ENCODE measurements around the gene SLC38A1.
A peak's percentile ranks its signal among the peaks of the same experiment; 100 is the strongest.
"Not testable (repeated sequence)": the region's sequence is repeated elsewhere in the genome, so short reads cannot be mapped to it uniquely, and the experiment has no call there.

SLC38A1 gene

DNA sequence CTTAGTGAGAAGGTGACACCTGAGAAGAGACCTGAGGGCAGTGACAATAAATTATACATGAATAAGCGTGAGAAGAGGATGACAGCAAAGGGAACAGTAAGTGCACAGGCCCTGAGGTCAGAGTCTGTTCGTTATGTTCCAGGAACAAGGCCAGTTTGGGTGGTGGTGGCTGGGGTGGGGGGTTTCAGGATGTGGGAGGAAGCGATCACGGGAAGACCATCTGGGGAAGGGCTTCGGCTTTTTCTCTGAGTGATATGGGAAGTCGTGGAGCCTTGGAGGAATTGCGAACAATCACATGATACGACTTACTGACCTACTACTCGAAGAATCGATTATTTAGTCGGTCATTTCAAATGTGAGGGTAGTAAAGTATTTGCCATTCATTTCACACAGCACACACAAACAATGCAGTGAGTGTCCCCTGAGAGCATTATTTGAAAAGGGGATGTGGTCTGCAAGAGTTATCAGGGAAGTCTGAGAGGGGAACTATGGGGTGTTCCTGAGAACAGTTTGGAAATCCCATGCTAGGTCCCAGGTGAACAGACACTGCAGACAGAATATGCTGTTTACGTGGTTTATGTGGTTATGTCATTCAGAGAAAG, 94.7 kb downstream of the SLC38A1 start:
- peak; percentile 15 for DNase-seq (ENCODE audit: low spot score)
- TF ChIP-seq, protein P1, sequence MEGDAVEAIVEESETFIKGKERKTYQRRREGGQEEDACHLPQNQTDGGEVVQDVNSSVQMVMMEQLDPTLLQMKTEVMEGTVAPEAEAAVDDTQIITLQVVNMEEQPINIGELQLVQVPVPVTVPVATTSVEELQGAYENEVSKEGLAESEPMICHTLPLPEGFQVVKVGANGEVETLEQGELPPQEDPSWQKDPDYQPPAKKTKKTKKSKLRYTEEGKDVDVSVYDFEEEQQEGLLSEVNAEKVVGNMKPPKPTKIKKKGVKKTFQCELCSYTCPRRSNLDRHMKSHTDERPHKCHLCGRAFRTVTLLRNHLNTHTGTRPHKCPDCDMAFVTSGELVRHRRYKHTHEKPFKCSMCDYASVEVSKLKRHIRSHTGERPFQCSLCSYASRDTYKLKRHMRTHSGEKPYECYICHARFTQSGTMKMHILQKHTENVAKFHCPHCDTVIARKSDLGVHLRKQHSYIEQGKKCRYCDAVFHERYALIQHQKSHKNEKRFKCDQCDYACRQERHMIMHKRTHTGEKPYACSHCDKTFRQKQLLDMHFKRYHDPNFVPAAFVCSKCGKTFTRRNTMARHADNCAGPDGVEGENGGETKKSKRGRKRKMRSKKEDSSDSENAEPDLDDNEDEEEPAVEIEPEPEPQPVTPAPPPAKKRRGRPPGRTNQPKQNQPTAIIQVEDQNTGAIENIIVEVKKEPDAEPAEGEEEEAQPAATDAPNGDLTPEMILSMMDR (IDR thresholded peaks at IDR 0.05; ENCODE audit: extremely low read depth, missing control alignments) = no peak

DNA sequence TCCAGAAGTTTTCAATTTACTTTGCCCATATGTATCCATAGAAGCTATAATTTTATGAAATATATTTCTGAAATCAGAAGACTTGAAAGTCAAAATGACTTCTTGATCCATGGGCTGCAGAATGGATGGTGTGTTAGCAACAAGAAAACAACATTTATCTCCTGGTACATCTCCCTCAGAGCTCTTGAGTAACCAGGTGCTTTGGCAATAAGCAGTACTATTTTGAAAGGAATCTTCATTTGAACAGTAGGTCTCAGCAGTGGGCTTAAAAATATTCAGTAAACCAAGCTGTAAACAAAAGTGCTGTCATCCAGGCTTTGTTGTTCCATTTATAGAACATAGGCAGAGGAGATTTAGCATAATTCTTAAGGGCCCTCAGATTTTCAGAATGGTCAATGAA, 100.4 kb downstream of the SLC38A1 start:
- DNase-seq (ENCODE audit: low spot score) = no peak
- TF ChIP-seq, protein P1 (IDR thresholded peaks at IDR 0.05; ENCODE audit: extremely low read depth, missing control alignments) = no peak

DNA sequence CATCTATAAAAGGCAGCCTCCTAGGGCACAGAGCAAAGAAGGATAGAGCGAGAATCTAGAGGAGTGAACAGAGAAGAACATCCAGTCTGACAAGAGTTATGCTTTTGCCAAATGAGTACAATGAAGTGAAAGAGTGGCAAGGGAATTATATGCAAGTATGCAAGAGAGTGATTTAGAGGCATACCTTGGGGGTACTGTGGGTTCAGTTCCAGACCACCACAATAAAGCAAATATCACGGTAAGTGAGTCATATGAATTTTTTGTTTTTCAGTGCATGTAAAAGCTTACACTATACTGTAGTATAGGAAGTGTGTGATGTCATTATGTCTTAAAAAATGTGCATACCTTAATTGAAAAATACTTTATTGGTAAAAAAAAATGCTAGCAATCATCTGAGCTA, 101.4 kb downstream of the SLC38A1 start:
- TF ChIP-seq, protein P1 (IDR thresholded peaks at IDR 0.05; ENCODE audit: extremely low read depth, missing control alignments) = no peak
- DNase-seq (ENCODE audit: low spot score) = no peak

DNA sequence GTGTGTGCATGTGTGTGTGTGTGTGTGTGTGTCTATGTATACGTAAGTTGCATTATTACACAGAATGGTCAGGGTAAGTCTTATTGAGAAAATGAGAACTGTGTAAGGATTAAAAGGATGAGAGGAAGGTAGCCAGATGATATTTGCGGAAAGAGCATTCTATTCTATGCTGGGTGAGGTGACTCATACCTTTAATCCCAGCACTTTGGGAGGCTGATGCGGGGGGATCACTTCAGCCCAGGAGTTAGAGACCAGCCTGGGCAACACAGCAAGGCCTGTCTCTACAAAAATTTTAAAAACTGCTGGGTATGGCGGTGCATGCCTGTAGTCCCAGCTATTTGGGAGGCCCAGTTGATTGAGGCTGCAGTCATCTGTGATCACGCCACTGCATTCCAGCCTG, 103.7 kb downstream of the SLC38A1 start:
- DNase-seq (ENCODE audit: low spot score) = no peak
- TF ChIP-seq, protein P1 (IDR thresholded peaks at IDR 0.05; ENCODE audit: extremely low read depth, missing control alignments) = no peak

DNA sequence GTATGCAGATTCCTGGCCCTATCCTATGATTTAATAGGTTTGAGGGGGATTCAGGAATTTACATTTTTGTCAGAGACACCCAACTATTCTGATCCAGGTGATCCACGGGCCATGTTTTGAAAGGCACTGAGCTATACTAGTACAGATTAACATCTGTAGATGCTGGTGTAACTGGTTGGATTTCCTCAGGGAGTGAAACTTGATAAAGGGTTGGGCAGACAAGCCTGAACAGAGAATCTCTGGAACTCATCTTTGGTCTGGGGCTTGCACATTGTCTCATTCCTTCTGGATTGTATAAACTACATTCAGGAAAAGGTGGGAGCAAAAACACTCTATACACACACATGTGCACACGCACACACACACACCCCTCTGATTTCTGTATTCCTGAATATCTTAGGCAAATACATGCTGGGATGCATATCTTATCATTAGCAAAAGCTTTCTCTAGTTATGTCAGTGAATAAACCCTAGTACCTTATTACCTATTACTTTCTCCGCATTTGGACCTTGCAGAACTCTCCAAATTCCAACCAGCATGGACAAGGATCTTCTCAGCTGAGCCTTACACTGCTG, 104.6 kb downstream of the SLC38A1 start:
- DNase-seq (ENCODE audit: low spot score) = no peak
- TF ChIP-seq, protein P1 (IDR thresholded peaks at IDR 0.05; ENCODE audit: extremely low read depth, missing control alignments) = no peak

DNA sequence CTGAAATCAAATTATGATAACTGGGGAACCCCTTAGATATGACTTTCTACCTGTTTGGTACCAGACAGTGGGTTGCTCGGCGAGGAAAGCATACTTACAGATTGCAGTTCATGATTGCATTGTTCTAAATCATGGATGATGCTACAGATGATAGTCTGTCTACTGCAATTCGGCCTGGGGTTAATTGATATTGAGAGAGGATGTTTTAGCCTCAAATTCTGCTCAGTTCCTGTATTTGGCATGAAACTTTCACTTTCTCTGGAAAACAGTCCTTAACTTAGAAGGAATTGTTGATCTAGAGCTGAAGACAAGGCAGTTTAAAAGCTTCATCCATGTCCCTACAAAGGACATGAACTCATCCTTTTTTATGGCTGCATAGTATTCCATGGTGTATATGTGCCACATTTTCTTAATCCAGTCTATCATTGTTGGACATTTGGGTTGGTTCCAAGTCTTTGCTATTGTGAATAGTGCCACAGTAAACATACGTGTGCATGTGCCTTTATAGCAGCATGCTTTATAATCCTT, 106.2 kb downstream of the SLC38A1 start:
- DNase-seq (ENCODE audit: low spot score) = not testable (repeated sequence)

DNA sequence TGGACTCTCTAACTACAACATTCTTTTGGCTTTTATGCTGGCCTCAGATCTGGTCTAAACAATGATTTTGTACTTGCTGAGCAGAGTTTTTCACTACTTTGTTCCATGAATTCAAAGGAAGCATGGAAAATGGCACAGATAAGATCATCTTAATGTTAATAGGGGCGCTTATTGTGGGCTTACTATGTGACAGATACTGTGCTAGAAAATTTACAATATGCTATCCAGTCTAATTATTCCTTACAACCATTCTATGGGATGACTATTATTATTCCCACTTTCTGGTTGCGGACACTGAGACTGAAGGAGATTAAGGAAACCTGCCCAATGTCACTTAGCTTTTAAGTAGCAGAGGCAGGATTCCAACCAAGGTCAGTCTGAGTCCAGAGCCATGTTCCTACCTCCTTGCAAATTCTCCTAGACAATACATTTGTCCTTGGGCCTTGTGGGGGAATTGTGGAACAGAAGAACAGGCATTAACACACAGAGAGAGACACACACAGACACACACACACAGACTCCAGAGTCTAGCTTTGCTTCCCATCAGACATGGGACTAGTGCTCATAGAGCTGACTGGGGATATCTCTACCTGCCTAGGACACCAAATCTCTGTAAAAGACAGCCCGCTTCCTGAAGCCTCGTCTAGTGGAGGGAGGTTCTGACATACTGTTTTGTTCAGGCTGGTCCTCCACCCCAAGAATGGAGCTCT, 107.7 kb downstream of the SLC38A1 start:
- DNase-seq (ENCODE audit: low spot score) = no peak
- TF ChIP-seq, protein P1 (IDR thresholded peaks at IDR 0.05; ENCODE audit: extremely low read depth, missing control alignments) = no peak
